ES-I3 (cell line): ENCODE data around the gene YPEL5.
A peak's percentile ranks its signal among the peaks of the same experiment; 100 is the strongest.

Source experiments
- H3K36me3 ChIP-seq: 2 replicates; pipeline ENCODE4 v1.6.1; 2013; ENCODE audit warnings: mild to moderate bottlenecking, low read length, control low read depth, moderate library complexity; ENCODE audit not compliant: insufficient read depth
- H3K4me1 ChIP-seq: 2 replicates; pipeline ENCODE4 v1.6.1; 2013; ENCODE audit warnings: mild to moderate bottlenecking, control low read depth, low read length; ENCODE audit not compliant: insufficient read depth
- H3K9ac ChIP-seq: 2 replicates; pipeline ENCODE4 v1.6.1; 2013; ENCODE audit warnings: low read depth, mild to moderate bottlenecking, low read length, moderate library complexity
- H3K9me3 ChIP-seq: 2 replicates; pipeline ENCODE4 v1.6.1; 2013; ENCODE audit warnings: mild to moderate bottlenecking, low read length, moderate library complexity; ENCODE audit not compliant: control insufficient read depth, insufficient read depth

Gene YPEL5

GRCh38 chr2:30147715-30148610 is 1.2 kb downstream of the YPEL5 start:
- no peaks in the 10 kb centered on the region for H3K9me3 ChIP-seq
- H3K36me3 ChIP-seq, result 0 out of 2 replicates have a peak, but pooled peaks cover 5% of the 10 kb centered on the region
- H3K4me1 ChIP-seq, result peaks cover 30% of the 10 kb centered on the region
- peak overlapping the region; percentile 58 for H3K9ac ChIP-seq

- peaks cover 30% of the 10 kb centered on the region for H3K4me1 ChIP-seq
- H3K9me3 ChIP-seq, result no peaks in the 10 kb centered on the region
- H3K9ac ChIP-seq, result peak overlapping the region; percentile 58; the same call in 1 of the 2 replicates
- 0 out of 2 replicates have a peak, but pooled peaks cover 5% of the 10 kb centered on the region for H3K36me3 ChIP-seq
Measured at GRCh38 chr2:30148850-30149249, 2.0 kb downstream of the YPEL5 start.

- H3K36me3 ChIP-seq, result 0 out of 2 replicates have a peak, but pooled peaks cover 5% of the 10 kb centered on the region
- H3K9ac ChIP-seq, result peak overlapping the region; percentile 58
- H3K9me3 ChIP-seq, result no peaks in the 10 kb centered on the region
- peaks cover 30% of the 10 kb centered on the region for H3K4me1 ChIP-seq
Measured at GRCh38 chr2:30149513-30149912, 2.7 kb downstream of the YPEL5 start.

GRCh38 chr2:30149976-30150375 is 3.2 kb downstream of the YPEL5 start:
- peak overlapping the region; percentile 58; the same call in 1 of the 2 replicates for H3K9ac ChIP-seq
- no peaks in the 10 kb centered on the region for H3K9me3 ChIP-seq
- peaks cover 30% of the 10 kb centered on the region for H3K4me1 ChIP-seq
- 0 out of 2 replicates have a peak, but pooled peaks cover 5% of the 10 kb centered on the region for H3K36me3 ChIP-seq

- no peaks in the 10 kb centered on the region for H3K9me3 ChIP-seq
- 0 out of 2 replicates have a peak, but pooled peaks cover 5% of the 10 kb centered on the region for H3K36me3 ChIP-seq
- no peak overlapping the region for H3K9ac ChIP-seq
- H3K4me1 ChIP-seq, result peaks cover 30% of the 10 kb centered on the region
Measured at GRCh38 chr2:30150786-30151185, 4.0 kb downstream of the YPEL5 start.

- Histone ChIP-seq H3K36me3 (0 out of 2 replicates have a peak, but pooled peaks cover 5% of the 10 kb centered on the region), H3K4me1 (peaks cover 30% of the 10 kb centered on the region), H3K9ac (no peak overlapping the region), H3K9me3 (no peaks in the 10 kb centered on the region)
Measured at GRCh38 chr2:30152385-30152784, 5.6 kb downstream of the YPEL5 start.

- no peaks in the 10 kb centered on the region for H3K9me3 ChIP-seq
- H3K9ac ChIP-seq, result no peak overlapping the region
- peaks cover 4% of the 10 kb centered on the region; the same call in 1 of the 2 replicates for H3K36me3 ChIP-seq
- H3K4me1 ChIP-seq, result peaks cover 15% of the 10 kb centered on the region
Measured at GRCh38 chr2:30155202-30155601, 8.4 kb downstream of the YPEL5 start.

- H3K36me3 ChIP-seq, result peaks cover 3% of the 10 kb centered on the region; the same call in 1 of the 2 replicates
- H3K4me1 ChIP-seq, result peaks cover 6% of the 10 kb centered on the region; the same call in 1 of the 2 replicates
- H3K9ac ChIP-seq, result no peak overlapping the region
- no peaks in the 10 kb centered on the region for H3K9me3 ChIP-seq
Measured at GRCh38 chr2:30155889-30156658, 9.3 kb downstream of the YPEL5 start.

GRCh38 chr2:30157616-30158015 is 10.8 kb downstream of the YPEL5 start:
- H3K9ac ChIP-seq, result no peak overlapping the region
- H3K9me3 ChIP-seq, result no peaks in the 10 kb centered on the region
- H3K4me1 ChIP-seq, result 0 out of 2 replicates have a peak, but pooled peaks cover 6% of the 10 kb centered on the region
- no peaks in the 10 kb centered on the region; the same call in 1 of the 2 replicates for H3K36me3 ChIP-seq

GRCh38 chr2:30159766-30160165 is 13.0 kb downstream of the YPEL5 start:
- H3K9ac ChIP-seq, result no peak overlapping the region
- no peaks in the 10 kb centered on the region; the same call in 1 of the 2 replicates for H3K36me3 ChIP-seq
- H3K9me3 ChIP-seq, result no peaks in the 10 kb centered on the region
- 0 out of 2 replicates have a peak, but pooled peaks cover 6% of the 10 kb centered on the region for H3K4me1 ChIP-seq

- no peak overlapping the region for H3K9ac ChIP-seq
- H3K4me1 ChIP-seq, result 0 out of 2 replicates have a peak, but pooled peaks cover 6% of the 10 kb centered on the region
- H3K36me3 ChIP-seq, result no peaks in the 10 kb centered on the region; the same call in 1 of the 2 replicates
- no peaks in the 10 kb centered on the region for H3K9me3 ChIP-seq
Measured at GRCh38 chr2:30161929-30162706, 15.3 kb downstream of the YPEL5 start.

GRCh38 chr2:30162806-30163205 is 16.0 kb downstream of the YPEL5 start:
- no peaks in the 10 kb centered on the region for H3K9me3 ChIP-seq
- H3K4me1 ChIP-seq, result 0 out of 2 replicates have a peak, but pooled peaks cover 6% of the 10 kb centered on the region
- H3K9ac ChIP-seq, result no peak overlapping the region
- no peaks in the 10 kb centered on the region; the same call in 1 of the 2 replicates for H3K36me3 ChIP-seq

GRCh38 chr2:30164131-30164925 is 17.5 kb downstream of the YPEL5 start:
- no peak overlapping the region for H3K9ac ChIP-seq
- H3K36me3 ChIP-seq, result no peaks in the 10 kb centered on the region

More at GRCh38 chr2:30164131-30164925, 17.5 kb downstream of the YPEL5 start:
- Histone ChIP-seq H3K4me1 (0 out of 2 replicates have a peak, but pooled peaks cover 6% of the 10 kb centered on the region), H3K9me3 (no peaks in the 10 kb centered on the region)
